ENCODE data around the gene SH3GL3.

DNA sequence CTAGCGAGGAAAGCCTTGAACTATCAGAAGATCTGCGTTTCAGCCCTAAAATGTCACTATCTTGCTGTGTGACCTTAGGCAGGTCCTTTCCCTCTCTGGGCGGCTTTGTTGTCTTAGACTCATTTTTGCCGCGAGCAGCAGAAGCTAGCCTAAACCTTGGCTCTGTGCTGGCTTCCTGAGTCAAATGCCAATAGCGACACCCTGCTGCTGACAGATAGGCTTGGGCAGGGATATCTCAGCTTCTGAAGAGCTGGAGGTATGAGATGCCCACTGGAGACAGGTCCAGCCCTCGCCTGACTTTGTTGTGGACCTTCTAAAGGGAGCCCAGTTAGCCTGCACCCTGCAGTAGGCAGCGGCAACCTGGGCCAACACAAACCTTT is 208.1 kb downstream of the SH3GL3 start:
- TF ChIP-seq POLR2AphosphoS5 (IDR thresholded peaks at IDR 0.05) (no peak), POLR2A (IDR thresholded peaks at IDR 0.05) (no peak), EP300 (IDR thresholded peaks at IDR 0.05) (no peak)
- TF ChIP-seq, protein P1, sequence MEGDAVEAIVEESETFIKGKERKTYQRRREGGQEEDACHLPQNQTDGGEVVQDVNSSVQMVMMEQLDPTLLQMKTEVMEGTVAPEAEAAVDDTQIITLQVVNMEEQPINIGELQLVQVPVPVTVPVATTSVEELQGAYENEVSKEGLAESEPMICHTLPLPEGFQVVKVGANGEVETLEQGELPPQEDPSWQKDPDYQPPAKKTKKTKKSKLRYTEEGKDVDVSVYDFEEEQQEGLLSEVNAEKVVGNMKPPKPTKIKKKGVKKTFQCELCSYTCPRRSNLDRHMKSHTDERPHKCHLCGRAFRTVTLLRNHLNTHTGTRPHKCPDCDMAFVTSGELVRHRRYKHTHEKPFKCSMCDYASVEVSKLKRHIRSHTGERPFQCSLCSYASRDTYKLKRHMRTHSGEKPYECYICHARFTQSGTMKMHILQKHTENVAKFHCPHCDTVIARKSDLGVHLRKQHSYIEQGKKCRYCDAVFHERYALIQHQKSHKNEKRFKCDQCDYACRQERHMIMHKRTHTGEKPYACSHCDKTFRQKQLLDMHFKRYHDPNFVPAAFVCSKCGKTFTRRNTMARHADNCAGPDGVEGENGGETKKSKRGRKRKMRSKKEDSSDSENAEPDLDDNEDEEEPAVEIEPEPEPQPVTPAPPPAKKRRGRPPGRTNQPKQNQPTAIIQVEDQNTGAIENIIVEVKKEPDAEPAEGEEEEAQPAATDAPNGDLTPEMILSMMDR (IDR thresholded peaks at IDR 0.05) = no peak
